HG03571 (cell line): ENCODE results near the gene C1QTNF6.

Experiments
- ATAC-seq: cut with Tn5 transposase; IDR thresholded peaks from one replicate; pipeline ENCODE4 v1.9.1; 2021; ENCODE audit not compliant: unreplicated experiment

The C1QTNF6 gene

GRCh38 chr22:37224757-37225420 is 36.8 kb upstream of the C1QTNF6 start:
- no peak for ATAC-seq

- no peak for ATAC-seq
These were observed 36.0 kb upstream of the C1QTNF6 start for GRCh38 chr22:37223965-37224551.

DNA sequence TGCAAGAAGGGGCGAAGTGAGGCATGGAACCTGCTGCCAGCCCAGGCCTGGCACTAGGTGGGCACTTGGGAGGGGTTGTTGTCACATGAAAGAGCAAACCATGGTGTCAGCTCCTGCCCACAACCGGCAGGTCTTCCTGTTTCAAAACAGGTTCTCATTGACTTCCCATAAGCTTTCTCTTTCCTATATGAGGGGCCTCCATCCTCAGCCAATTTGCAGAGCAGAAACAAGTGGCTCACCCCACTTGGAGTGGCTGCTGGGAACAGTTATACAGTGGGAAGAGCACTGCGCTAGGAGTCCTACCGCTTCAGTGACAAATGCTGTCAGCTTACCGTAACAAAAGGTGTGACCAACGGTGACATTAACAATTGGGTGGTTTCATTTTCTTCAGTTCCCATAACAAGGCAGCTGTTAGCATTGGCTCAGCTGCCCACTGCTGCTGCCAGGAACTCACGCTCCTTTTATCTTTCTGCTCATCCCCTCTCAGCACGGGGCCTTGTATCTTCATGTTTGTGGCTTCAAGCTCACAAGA is 34.5 kb upstream of the C1QTNF6 start:
- no peak for ATAC-seq

GRCh38 chr22:37221424-37222333 is 33.6 kb upstream of the C1QTNF6 start:
- ATAC-seq: no peak

- ATAC-seq: no peak
These were observed 32.5 kb upstream of the C1QTNF6 start for GRCh38 chr22:37220543-37220981.

- ATAC-seq: peak; percentile 3
These were observed 31.5 kb upstream of the C1QTNF6 start for GRCh38 chr22:37219533-37219932.

GRCh38 chr22:37218771-37219411 is 30.8 kb upstream of the C1QTNF6 start:
- peak; percentile 70 for ATAC-seq

GRCh38 chr22:37218399-37218770 is 30.3 kb upstream of the C1QTNF6 start:
- ATAC-seq: no peak

GRCh38 chr22:37215890-37216289 is 27.8 kb upstream of the C1QTNF6 start:
- no peak for ATAC-seq

DNA sequence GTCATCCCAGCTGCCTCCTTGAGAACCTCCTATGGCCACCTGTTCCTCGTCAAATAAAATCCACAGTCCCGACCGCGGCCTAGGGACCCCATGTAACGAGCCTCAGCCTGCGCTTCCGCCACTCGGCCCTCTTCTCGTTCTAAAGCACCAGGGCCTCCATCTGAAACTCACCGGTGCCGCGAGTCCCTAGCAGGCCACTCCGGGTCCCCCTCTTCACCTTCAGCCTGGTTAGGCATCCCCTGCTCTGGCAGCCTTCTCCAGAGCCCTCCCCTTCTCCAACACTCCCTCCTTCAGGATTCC is 26.6 kb upstream of the C1QTNF6 start:
- ATAC-seq: no peak

- ATAC-seq: no peak
These were observed 26.1 kb upstream of the C1QTNF6 start for GRCh38 chr22:37213941-37214730.

DNA sequence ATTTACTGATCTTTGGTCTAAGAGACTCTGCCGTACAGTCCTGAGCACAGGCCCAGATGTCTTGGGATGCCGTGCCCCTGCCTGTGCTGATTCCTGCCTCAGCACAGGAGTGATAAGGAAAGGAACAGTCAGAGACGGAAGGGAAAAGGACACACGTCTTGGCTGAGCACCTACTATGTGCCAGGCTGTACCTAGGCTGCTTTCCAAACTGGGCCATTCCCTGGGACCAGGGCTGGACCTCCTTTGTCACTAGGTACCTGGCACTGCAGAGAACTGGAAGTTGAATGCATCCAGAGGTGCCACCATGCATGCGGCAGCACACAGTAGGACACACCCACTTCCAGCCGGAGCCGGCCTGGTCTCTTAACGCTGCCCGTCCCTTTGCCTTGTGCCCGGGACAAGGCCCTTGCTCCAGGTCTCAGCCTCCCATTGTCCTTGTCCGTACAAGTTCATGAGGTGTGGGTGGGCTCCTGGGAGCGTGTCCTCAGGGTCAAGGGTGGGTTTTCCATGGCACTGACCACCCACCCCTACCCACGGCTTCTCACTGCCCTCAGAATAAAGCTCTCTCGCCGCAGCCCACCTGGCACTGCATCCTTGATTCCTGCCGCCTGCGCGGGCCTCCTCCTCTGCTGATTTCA is 25.3 kb upstream of the C1QTNF6 start:
- no peak for ATAC-seq

- ATAC-seq: no peak
These were observed 24.3 kb upstream of the C1QTNF6 start, which contains the start of gene SSTR3 for GRCh38 chr22:37212174-37212906. TSS of gene SSTR3 (minus strand) at chr22:37212477. CDS start at chr22:37207803, 4,674 bp downstream.

DNA sequence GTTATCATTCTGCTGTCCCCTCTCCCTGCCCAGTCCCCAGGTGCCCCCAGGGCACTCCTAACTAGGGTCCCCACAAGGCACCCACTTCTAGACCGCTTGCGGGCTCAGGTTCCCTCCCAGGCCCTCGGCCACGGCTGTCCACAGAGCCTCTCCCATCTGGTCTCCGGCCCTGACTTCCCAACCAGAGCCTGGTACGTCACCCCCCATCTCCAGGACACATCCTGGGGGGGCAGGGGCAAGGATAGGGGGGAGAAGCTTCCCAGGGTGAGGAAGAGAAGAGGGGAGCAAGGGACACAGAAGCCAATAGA is 23.8 kb upstream of the C1QTNF6 start:
- ATAC-seq: no peak

- ATAC-seq: no peak
These were observed 23.2 kb upstream of the C1QTNF6 start for GRCh38 chr22:37211075-37211865.

- ATAC-seq: no peak
These were observed 22.2 kb upstream of the C1QTNF6 start for GRCh38 chr22:37210041-37210803.

- no peak for ATAC-seq
These were observed 21.2 kb upstream of the C1QTNF6 start for GRCh38 chr22:37209140-37209845.
